DOHH2 (cell line): Measurements from ENCODE around the gene PDK1.

ENCODE experiments used
- H3F3A ChIP-seq: fragments of 200-600 bp; sonication (generic), shearing (Covaris generic); 2 replicates; pipeline ENCODE4 v1.6.0; 2016; ENCODE audit warnings: antibody characterized with exemption, mild to moderate bottlenecking; ENCODE audit not compliant: control insufficient read depth, insufficient read depth
- H3K27ac ChIP-seq: fragments of 200-600 bp; sonication (generic); 2 replicates; pipeline ENCODE4 v1.5.1; 2014; ENCODE audit warnings: low read depth, mild to moderate bottlenecking, low read length, moderate library complexity
- H3K27me3 ChIP-seq: fragments of 200-600 bp; sonication (generic); 2 replicates; pipeline ENCODE4 v1.6.1; 2014; ENCODE audit warnings: mild to moderate bottlenecking, low read length, mixed read lengths; ENCODE audit not compliant: control insufficient read depth
- H3K36me3 ChIP-seq: fragments of 200-600 bp; sonication (generic); 2 replicates; pipeline ENCODE4 v1.6.1; 2014; ENCODE audit warnings: mild to moderate bottlenecking, low read length, moderate library complexity, mixed read lengths; ENCODE audit not compliant: control insufficient read depth
- H3K4me1 ChIP-seq: fragments of 200-600 bp; sonication (generic); 2 replicates; pipeline ENCODE4 v1.6.1; 2014; ENCODE audit warnings: mild to moderate bottlenecking, low read length, mixed read lengths; ENCODE audit not compliant: control insufficient read depth
- H3K4me2 ChIP-seq: fragments of 200-600 bp; sonication (generic); 2 replicates; pipeline ENCODE4 v1.6.0; 2014; ENCODE audit warnings: mild to moderate bottlenecking, low read length, moderate library complexity
- H3K4me3 ChIP-seq: fragments of 200-600 bp; sonication (generic); 2 replicates; pipeline ENCODE4 v1.5.1; 2014; ENCODE audit warnings: mild to moderate bottlenecking, low read length, mixed read lengths
- H3K79me2 ChIP-seq: fragments of 200-600 bp; sonication (generic); 2 replicates; pipeline ENCODE4 v1.6.1; 2014; ENCODE audit warnings: mild to moderate bottlenecking, low read length, mixed read lengths; ENCODE audit not compliant: control insufficient read depth
- H3K9me2 ChIP-seq: fragments of 200-600 bp; sonication (generic); replicated peaks from 2 replicates; pipeline ENCODE4 v1.6.1; 2014; ENCODE audit warnings: mild to moderate bottlenecking, low read length, mixed read lengths; ENCODE audit not compliant: control insufficient read depth
- H3K9me3 ChIP-seq: fragments of 200-600 bp; sonication (generic); 2 replicates; pipeline ENCODE4 v1.6.1; 2014; ENCODE audit warnings: antibody characterized with exemption, low read length, mixed read lengths; ENCODE audit not compliant: control insufficient read depth, insufficient read depth
- H4K20me1 ChIP-seq: fragments of 200-600 bp; sonication (generic); 2 replicates; pipeline ENCODE4 v1.6.0; 2014; ENCODE audit warnings: low read depth, mild to moderate bottlenecking, antibody characterized with exemption, low read length, moderate library complexity; ENCODE audit not compliant: control insufficient read depth, insufficient read depth
- EZH2phosphoT487 ChIP-seq: fragments of 200-600 bp; sonication (generic); IDR thresholded peaks from 2 replicates; pipeline ENCODE4 v1.6.1; 2017; ENCODE audit warnings: borderline replicate concordance, mild to moderate bottlenecking, antibody characterized with exemption, low read length, moderate library complexity, mixed read lengths
- TF ChIP-seq, protein P1 (sequence below): fragments of 200-600 bp; sonication (generic); IDR thresholded peaks from one replicate; pipeline ENCODE4 v1.5.1; 2014; ENCODE audit warnings: antibody characterized with exemption, mild to moderate bottlenecking, low read depth, low read length; ENCODE audit not compliant: poor library complexity, severe bottlenecking

Gene PDK1

DNA sequence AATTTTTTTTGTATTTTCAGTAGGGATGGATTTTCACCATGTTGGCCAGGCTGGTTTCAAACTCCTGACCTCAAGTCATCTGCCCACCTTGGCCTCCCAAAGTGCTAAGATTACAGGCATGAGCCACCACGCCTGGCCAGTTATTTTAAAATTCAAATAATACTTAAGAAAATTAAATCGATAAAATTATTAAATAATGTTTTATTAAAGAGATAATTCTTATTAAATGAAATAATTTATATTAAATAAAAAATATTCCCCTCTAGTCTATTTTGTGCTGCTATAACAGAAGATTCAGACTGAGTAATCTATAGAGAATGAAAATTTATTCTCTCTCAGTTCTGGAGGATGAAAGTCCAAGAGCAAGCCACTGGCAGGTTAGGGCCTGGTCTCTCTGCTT is 61.2 kb downstream of the PDK1 start:
- peaks cover 3% of the 10 kb centered on the region; the same call in 1 of the 2 replicates for H3K36me3 ChIP-seq
- H3K4me3 ChIP-seq, result no peak overlapping the region
- no peaks in the 10 kb centered on the region for H4K20me1 ChIP-seq
- no peaks in the 10 kb centered on the region; the same call in 1 of the 2 replicates for H3F3A ChIP-seq
- no peaks in the 10 kb centered on the region for H3K4me1 ChIP-seq
- no peaks in the 10 kb centered on the region for H3K79me2 ChIP-seq
- H3K27me3 ChIP-seq, result no peaks in the 10 kb centered on the region
- H3K4me2 ChIP-seq, result no peak overlapping the region
- no peak overlapping the region for H3K27ac ChIP-seq
- no peaks in the 10 kb centered on the region for H3K9me2 ChIP-seq
- H3K9me3 ChIP-seq, result no peaks in the 10 kb centered on the region
- TF ChIP-seq, protein P1, sequence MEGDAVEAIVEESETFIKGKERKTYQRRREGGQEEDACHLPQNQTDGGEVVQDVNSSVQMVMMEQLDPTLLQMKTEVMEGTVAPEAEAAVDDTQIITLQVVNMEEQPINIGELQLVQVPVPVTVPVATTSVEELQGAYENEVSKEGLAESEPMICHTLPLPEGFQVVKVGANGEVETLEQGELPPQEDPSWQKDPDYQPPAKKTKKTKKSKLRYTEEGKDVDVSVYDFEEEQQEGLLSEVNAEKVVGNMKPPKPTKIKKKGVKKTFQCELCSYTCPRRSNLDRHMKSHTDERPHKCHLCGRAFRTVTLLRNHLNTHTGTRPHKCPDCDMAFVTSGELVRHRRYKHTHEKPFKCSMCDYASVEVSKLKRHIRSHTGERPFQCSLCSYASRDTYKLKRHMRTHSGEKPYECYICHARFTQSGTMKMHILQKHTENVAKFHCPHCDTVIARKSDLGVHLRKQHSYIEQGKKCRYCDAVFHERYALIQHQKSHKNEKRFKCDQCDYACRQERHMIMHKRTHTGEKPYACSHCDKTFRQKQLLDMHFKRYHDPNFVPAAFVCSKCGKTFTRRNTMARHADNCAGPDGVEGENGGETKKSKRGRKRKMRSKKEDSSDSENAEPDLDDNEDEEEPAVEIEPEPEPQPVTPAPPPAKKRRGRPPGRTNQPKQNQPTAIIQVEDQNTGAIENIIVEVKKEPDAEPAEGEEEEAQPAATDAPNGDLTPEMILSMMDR, result no peak
- no peak for TF ChIP-seq EZH2phosphoT487

DNA sequence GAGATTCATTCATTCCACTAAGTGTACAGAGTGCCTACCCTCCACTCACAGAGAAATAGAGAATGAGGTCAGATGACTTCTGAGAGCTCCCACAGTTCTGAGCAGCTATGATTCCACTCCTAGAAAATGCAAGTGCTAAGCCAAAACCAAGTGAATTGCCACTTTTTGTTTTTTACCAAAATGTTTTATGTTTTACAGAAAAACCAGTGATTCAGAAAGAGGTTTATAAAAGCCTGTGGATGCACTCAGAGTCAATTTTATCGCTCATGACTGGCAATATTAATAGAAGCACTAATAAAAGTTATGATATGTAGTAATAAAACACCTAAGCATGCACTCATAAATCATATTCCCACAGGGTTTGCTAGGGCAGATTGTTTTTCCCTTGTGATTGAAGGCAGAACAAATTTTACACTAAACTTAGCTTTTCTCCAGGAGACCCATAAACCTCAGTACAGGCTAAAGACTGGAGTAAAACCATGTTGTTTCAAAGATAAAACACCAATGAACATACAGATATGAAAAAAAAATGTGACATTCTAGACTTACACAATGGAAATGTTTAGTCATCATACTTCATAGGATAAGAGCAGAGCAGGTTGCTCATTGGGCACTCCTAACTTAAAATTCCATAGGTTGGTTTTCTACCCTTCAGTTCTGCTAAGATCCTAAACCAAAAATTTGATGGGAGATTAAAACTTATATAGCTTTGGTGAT is 67.5 kb downstream of the PDK1 start:
- Histone ChIP-seq H3K27ac (no peak overlapping the region), H3K4me2 (no peak overlapping the region), H3K9me2 (no peaks in the 10 kb centered on the region), H3K4me1 (no peaks in the 10 kb centered on the region), H3F3A (no peaks in the 10 kb centered on the region), H3K36me3 (no peaks in the 10 kb centered on the region), H3K27me3 (no peaks in the 10 kb centered on the region), H3K4me3 (no peak overlapping the region), H4K20me1 (no peaks in the 10 kb centered on the region), H3K9me3 (no peaks in the 10 kb centered on the region), H3K79me2 (no peaks in the 10 kb centered on the region)
- no peak for TF ChIP-seq EZH2phosphoT487

DNA sequence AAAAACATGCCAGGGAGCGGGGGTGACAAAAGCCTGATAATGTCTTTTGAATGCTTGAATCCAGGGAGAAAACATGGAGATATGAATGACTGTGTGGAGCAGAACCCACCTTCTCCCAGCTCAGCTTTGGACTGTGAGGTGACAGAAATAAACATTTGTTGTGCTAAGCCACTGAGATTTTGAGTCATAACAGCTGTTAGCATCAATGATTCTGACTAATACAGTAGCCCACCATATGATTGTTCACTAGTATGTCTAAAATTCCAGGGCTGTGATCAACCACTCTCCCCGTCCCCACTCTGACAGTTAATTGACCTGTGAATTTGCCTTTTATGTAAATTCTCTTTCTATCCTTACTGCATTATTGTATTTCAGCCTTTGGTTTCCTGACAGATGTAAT is 69.1 kb downstream of the PDK1 start:
- H3K4me1 ChIP-seq, result no peaks in the 10 kb centered on the region
- no peak for TF ChIP-seq EZH2phosphoT487
- TF ChIP-seq, protein P1, result no peak

DNA sequence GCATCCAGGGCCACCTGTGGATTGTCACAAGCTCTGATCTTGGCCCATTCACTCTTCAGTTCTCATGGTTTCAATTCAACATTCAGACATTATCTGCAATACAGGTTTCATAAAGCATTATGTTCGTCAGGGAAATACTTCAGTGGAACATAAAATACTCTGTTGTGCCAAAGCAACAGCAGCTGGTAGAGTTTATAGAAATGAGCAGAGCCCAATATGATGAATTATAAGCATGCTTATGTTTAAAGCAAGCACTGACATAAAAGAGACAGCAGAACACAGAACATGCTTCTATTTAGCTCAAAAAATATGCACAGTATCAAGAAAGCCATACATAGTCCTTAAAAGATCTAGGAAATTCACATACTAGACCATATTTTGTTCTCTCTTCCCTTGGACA is 71.3 kb downstream of the PDK1 start:
- Histone ChIP-seq H3K4me2 (no peak overlapping the region), H3F3A (no peaks in the 10 kb centered on the region), H3K4me3 (no peak overlapping the region), H3K79me2 (no peaks in the 10 kb centered on the region), H4K20me1 (no peaks in the 10 kb centered on the region), H3K4me1 (no peaks in the 10 kb centered on the region), H3K27me3 (no peaks in the 10 kb centered on the region), H3K9me3 (no peaks in the 10 kb centered on the region), H3K9me2 (no peaks in the 10 kb centered on the region), H3K27ac (no peak overlapping the region), H3K36me3 (no peaks in the 10 kb centered on the region)
- no peak for TF ChIP-seq EZH2phosphoT487
- TF ChIP-seq, protein P1, result no peak

More for the DNA sequence above, 69.1 kb downstream of the PDK1 start:
- Histone ChIP-seq H3K79me2 (no peaks in the 10 kb centered on the region), H4K20me1 (no peaks in the 10 kb centered on the region), H3F3A (no peaks in the 10 kb centered on the region), H3K4me3 (no peak overlapping the region), H3K27ac (no peak overlapping the region), H3K27me3 (no peaks in the 10 kb centered on the region), H3K4me2 (no peak overlapping the region), H3K9me2 (no peaks in the 10 kb centered on the region), H3K36me3 (no peaks in the 10 kb centered on the region), H3K9me3 (no peaks in the 10 kb centered on the region)
